Kidney epithelial cell (primary cell): ENCODE measurements around the gene BANF1. TPM values are rescaled to one million over a fixed set of nuclear protein-coding genes. Genes with fewer than 3 reads are reported as not detected.
"Not testable (repeated sequence)": the region's sequence is repeated elsewhere in the genome, so short reads cannot be mapped to it uniquely, and the experiment has no call there.

Experiments used
- DNase-seq: peaks from one replicate; pipeline ENCODE4 v3.0.0-alpha.2; 2010; ENCODE audit warnings: low read depth
- H3K27me3 ChIP-seq: 2 replicates; pipeline ENCODE4 v1.6.0; 2011; ENCODE audit warnings: low read length; ENCODE audit not compliant: control insufficient read depth, insufficient read depth
- H3K36me3 ChIP-seq: 2 replicates; pipeline ENCODE4 v1.5.1; 2011; ENCODE audit warnings: low read length; ENCODE audit not compliant: control insufficient read depth, insufficient read depth
- H3K4me3 ChIP-seq: 2 replicates; pipeline ENCODE4 v1.5.1; 2011; ENCODE audit warnings: low read depth, mild to moderate bottlenecking, control low read depth, low read length
- total RNA-seq: library from RNA; depleted of rRNA; stranded (reverse); fragments of >200 nt; gene quantifications from 2 replicates; pipeline ENCODE4 v1.2.3, GENCODE V29; 2015
- TF ChIP-seq, protein P1 (sequence below): IDR thresholded peaks from 2 replicates; pipeline ENCODE4 v1.5.1; 2011; ENCODE audit warnings: mild to moderate bottlenecking, moderate library complexity, low read length, control low read depth, inconsistent platforms; ENCODE audit not compliant: insufficient read depth, poor library complexity, severe bottlenecking

Gene BANF1
- total RNA-seq, 1 donor from 2014 or later = 73.8 TPM

DNA sequence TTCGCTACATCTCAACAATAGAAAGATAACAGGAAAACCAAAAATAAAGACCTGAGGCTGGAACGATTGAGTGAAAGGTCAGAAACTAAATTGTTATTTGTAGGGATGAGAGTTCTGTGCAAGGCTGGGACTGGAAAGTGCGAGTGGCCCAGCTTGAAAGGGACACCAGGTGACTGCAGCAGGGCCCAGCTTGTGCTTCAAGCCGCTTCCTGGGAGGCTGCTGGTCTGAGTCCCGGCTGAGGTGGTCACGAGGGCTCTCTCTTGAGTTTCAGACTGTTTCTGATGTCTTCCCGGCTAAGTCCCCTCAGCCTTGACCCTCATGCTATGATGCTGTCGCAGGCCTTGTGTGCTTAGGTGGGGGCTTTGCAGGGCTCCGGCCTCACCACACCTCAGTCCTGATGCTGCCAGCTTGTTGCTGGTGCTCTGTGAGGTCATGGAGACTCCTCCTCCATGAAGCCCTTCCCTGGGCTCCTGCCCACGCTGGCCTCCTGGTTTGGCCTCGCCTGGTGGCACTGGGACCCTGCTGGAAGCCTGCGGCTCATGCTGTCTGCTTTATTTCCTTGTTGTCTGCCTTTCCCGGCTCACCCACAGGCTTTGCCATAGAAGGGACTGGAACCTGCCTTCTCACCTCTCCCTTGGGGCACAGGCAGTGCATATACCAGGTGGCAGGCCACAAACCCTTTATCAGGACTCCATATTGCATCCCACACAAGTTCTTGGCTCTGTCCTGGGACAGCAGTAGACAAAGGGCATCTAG lies 4.0 kb downstream of the BANF1 start:
- no peak overlapping the region for H3K4me3 ChIP-seq
- DNase-seq = no peak
- H3K27me3 ChIP-seq = no peaks in the 10 kb centered on the region
- H3K36me3 ChIP-seq = no peaks in the 10 kb centered on the region
- TF ChIP-seq, protein P1, sequence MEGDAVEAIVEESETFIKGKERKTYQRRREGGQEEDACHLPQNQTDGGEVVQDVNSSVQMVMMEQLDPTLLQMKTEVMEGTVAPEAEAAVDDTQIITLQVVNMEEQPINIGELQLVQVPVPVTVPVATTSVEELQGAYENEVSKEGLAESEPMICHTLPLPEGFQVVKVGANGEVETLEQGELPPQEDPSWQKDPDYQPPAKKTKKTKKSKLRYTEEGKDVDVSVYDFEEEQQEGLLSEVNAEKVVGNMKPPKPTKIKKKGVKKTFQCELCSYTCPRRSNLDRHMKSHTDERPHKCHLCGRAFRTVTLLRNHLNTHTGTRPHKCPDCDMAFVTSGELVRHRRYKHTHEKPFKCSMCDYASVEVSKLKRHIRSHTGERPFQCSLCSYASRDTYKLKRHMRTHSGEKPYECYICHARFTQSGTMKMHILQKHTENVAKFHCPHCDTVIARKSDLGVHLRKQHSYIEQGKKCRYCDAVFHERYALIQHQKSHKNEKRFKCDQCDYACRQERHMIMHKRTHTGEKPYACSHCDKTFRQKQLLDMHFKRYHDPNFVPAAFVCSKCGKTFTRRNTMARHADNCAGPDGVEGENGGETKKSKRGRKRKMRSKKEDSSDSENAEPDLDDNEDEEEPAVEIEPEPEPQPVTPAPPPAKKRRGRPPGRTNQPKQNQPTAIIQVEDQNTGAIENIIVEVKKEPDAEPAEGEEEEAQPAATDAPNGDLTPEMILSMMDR = no peak

DNA sequence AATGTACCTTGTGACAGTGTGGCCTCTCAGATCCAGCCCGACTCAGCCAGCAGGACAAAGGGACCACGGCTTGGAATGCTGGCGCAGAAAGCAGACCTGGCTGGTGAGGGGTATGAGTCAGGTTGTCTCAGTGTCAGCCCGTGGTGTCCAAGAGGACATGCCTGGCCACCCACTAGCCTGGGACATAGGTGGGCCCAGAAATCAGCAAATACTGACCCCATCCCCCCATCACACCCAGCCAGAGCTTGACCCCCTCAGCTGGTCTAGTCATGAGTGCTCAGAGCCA lies 4.5 kb downstream of the BANF1 start:
- H3K4me3 ChIP-seq = no peak overlapping the region
- no peak for DNase-seq
- H3K27me3 ChIP-seq = no peaks in the 10 kb centered on the region
- TF ChIP-seq, protein P1 = no peak
- H3K36me3 ChIP-seq = no peaks in the 10 kb centered on the region

DNA sequence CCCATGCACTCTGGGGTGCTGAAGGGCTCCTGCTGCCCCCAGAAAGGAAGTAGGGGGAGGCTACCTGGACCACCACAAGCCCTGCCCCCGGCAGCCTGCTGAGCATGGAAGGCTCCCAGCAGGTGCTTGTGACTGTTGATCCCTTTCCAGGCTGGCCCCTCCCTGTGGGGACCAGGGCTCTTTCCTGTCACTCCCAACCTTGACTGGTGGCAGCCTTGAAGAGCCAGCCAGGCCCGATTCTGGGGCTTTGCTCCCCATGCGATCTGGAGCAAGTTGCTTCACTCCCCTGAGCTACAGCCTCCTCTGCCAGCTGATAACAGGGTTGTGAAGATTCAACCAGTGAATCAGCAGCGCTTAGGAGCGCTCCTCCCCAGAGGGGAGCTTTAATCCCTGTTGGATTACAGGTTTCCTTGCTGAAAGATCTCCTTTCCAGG lies 4.9 kb downstream of the BANF1 start:
- Histone ChIP-seq H3K36me3 (no peaks in the 10 kb centered on the region), H3K4me3 (no peak overlapping the region), H3K27me3 (peaks cover 2% of the 10 kb centered on the region)
- TF ChIP-seq, protein P1 = no peak
- DNase-seq = no peak

DNA sequence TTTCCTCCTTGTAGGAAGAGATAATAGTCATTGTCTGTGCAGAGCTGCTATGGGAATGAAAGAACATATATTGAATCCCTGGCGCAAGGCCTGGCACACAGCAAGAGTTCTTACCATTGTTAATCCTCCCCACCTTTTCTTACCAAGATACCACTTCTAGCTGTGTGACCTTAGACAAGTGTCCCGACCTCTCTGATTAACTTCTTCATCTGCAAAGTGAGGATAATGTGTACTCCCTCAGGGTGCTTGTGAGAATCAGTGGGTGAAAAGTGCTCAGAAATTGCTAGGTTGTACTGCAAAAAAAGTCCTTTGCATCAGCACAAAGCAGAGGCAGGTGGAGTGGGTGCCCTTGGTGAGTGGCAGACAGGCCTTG lies 5.8 kb downstream of the BANF1 start:
- Histone ChIP-seq H3K4me3 (no peak overlapping the region), H3K36me3 (no peaks in the 10 kb centered on the region), H3K27me3 (peaks cover 2% of the 10 kb centered on the region)
- DNase-seq = no peak
- TF ChIP-seq, protein P1 = no peak

DNA sequence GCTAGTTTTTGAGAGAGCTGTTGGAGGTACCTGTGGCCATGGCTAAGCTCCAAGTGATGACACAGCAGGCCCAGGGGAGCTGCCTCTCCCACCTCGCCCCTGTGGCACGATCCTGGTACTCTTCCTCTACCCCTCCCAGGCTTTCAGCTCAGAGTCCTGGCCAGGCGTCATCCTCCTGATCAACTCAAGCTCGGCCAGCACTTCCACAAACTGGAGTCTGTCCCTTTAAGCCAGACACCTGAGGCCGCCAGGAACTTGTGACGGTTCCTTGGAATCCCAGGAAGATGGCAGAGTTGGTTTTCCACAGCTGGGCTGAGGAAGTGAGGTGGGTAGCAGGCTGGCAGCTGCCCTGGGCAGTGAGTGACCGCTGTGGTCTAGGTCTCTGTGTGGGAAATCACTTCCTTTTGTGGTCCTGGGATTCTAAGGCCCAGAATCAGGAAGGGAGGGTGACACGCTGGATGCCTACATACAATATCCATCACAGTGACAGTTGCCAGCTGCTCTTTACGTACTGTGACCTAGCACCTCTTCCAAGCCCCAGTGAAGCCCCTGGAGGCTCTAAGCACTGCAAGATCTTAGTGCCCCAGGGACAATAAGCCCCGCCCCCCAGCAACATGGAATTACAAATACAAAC lies 6.3 kb downstream of the BANF1 start:
- TF ChIP-seq, protein P1 = no peak
- Histone ChIP-seq H3K27me3 (peaks cover 2% of the 10 kb centered on the region), H3K4me3 (no peak overlapping the region), H3K36me3 (no peaks in the 10 kb centered on the region)
- no peak for DNase-seq

DNA sequence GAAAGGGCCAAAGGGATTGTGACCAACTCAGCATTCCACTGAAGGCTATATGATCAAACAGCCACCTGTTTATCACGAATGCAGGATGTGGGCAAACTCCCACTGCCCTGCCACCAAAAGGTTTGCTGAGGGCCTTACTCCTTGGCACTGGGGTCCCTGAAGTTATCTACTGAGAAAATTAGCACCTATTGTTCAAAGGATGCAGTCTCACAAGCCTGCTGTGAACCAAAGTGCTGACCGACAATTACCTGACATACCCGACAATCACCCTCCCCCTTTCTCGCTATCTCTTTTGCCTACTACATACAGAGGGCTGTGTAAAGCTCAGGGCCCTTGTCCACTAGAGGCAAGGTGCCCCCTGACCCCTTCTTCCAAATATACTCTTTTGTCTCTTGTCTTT lies 7.7 kb downstream of the BANF1 start:
- not testable (repeated sequence) for H3K27me3 ChIP-seq, H3K36me3 ChIP-seq, H3K4me3 ChIP-seq, DNase-seq
